ENCODE results near the gene CNTNAP2. TPM values are rescaled to one million over a fixed set of nuclear protein-coding genes. Genes with fewer than 3 reads are reported as not detected.

The CNTNAP2 gene
- total RNA-seq, 4 donors from 2014 or later = 0.25 to 0.89 (median 0.30) TPM; not detected in 1

GRCh38 chr7:146683439-146683838, 566.8 kb downstream of the CNTNAP2 start:
- Histone ChIP-seq H3K27ac (no peak overlapping the region), H3K36me3 (no peaks in the 10 kb centered on the region)
- WGBS = 80% methylated on average over 1 of the region's 1 CpG

GRCh38 chr7:146690987-146691386, 574.4 kb downstream of the CNTNAP2 start:
- 86% methylated on average over 3 of the region's 3 CpGs for WGBS
- H3K36me3 ChIP-seq = no peaks in the 10 kb centered on the region
- TF ChIP-seq POLR2AphosphoS5 (IDR thresholded peaks at IDR 0.05) (no peak), POLR2A (IDR thresholded peaks at IDR 0.05) (no peak), EP300 (IDR thresholded peaks at IDR 0.05) (no peak), CTCF (IDR thresholded peaks at IDR 0.05) (no peak)

More at GRCh38 chr7:146683439-146683838, 566.8 kb downstream of the CNTNAP2 start:
- no peaks in the 10 kb centered on the region for H3K4me1 ChIP-seq
- no peaks in the 10 kb centered on the region for H3K27me3 ChIP-seq
- no peaks in the 10 kb centered on the region for H3K9me3 ChIP-seq
- no peak for DNase-seq (ENCODE audit: low spot score in 2 of 2)
- no peak overlapping the region for H3K4me3 ChIP-seq
- TF ChIP-seq POLR2AphosphoS5 (IDR thresholded peaks at IDR 0.05) = no peak
- TF ChIP-seq POLR2A (IDR thresholded peaks at IDR 0.05) = no peak
- no peak for TF ChIP-seq EP300 (IDR thresholded peaks at IDR 0.05)
- no peak for TF ChIP-seq CTCF (IDR thresholded peaks at IDR 0.05)

GRCh38 chr7:146698995-146699610, 582.5 kb downstream of the CNTNAP2 start:
- WGBS = 79% methylated on average over 1 of the region's 1 CpG
- no peaks in the 10 kb centered on the region for H3K27me3 ChIP-seq
- H3K27ac ChIP-seq = no peak overlapping the region
- no peaks in the 10 kb centered on the region for H3K4me1 ChIP-seq
- no peak for DNase-seq (ENCODE audit: low spot score in 2 of 2)
- peaks cover 6% of the 10 kb centered on the region for H3K9me3 ChIP-seq
- TF ChIP-seq EP300 (IDR thresholded peaks at IDR 0.05) (no peak), CTCF (IDR thresholded peaks at IDR 0.05) (no peak), POLR2AphosphoS5 (IDR thresholded peaks at IDR 0.05) (no peak), POLR2A (IDR thresholded peaks at IDR 0.05) (no peak)
- H3K4me3 ChIP-seq = no peak overlapping the region
- no peaks in the 10 kb centered on the region for H3K36me3 ChIP-seq

More at GRCh38 chr7:146690987-146691386, 574.4 kb downstream of the CNTNAP2 start:
- no peak for DNase-seq (ENCODE audit: low spot score in 2 of 2)
- no peak overlapping the region for H3K27ac ChIP-seq
- H3K4me3 ChIP-seq = no peak overlapping the region
- no peaks in the 10 kb centered on the region for H3K9me3 ChIP-seq
- H3K4me1 ChIP-seq = no peaks in the 10 kb centered on the region
- H3K27me3 ChIP-seq = no peaks in the 10 kb centered on the region

- no peak for TF ChIP-seq EP300 (IDR thresholded peaks at IDR 0.05)
Measured at GRCh38 chr7:146700015-146700560, 583.5 kb downstream of the CNTNAP2 start.

GRCh38 chr7:146701166-146701565, 584.6 kb downstream of the CNTNAP2 start:
- DNase-seq (ENCODE audit: low spot score in 2 of 2) = no peak
- TF ChIP-seq CTCF (IDR thresholded peaks at IDR 0.05) = no peak
- TF ChIP-seq POLR2AphosphoS5 (IDR thresholded peaks at IDR 0.05) = no peak
- no peak for TF ChIP-seq EP300 (IDR thresholded peaks at IDR 0.05)
- TF ChIP-seq POLR2A (IDR thresholded peaks at IDR 0.05) = no peak
- no peaks in the 10 kb centered on the region for H3K27me3 ChIP-seq
- peaks cover 6% of the 10 kb centered on the region for H3K9me3 ChIP-seq
- no peaks in the 10 kb centered on the region for H3K4me1 ChIP-seq
- H3K4me3 ChIP-seq = no peak overlapping the region
- H3K36me3 ChIP-seq = no peaks in the 10 kb centered on the region
- 71% methylated on average over 3 of the region's 3 CpGs for WGBS
- H3K27ac ChIP-seq = no peak overlapping the region

More at GRCh38 chr7:146700015-146700560, 583.5 kb downstream of the CNTNAP2 start:
- no peaks in the 10 kb centered on the region for H3K36me3 ChIP-seq
- H3K4me3 ChIP-seq = no peak overlapping the region
- H3K9me3 ChIP-seq = peaks cover 6% of the 10 kb centered on the region
- H3K27ac ChIP-seq = no peak overlapping the region
- no peaks in the 10 kb centered on the region for H3K27me3 ChIP-seq
- H3K4me1 ChIP-seq = no peaks in the 10 kb centered on the region
- 88% methylated on average over 1 of the region's 1 CpG for WGBS
- DNase-seq (ENCODE audit: low spot score in 2 of 2) = no peak

All from suprapubic skin (tissue), 4 donors.